GM12801 (cell line): ENCODE data around the gene IDH3G.

ENCODE experiments used
- TF ChIP-seq, protein P1 (sequence below): IDR thresholded peaks from one replicate; pipeline ENCODE4 v1.5.1; 2011; ENCODE audit warnings: control low read depth; ENCODE audit not compliant: insufficient read length; ENCODE audit errors: extremely low read depth

The IDH3G gene

DNA sequence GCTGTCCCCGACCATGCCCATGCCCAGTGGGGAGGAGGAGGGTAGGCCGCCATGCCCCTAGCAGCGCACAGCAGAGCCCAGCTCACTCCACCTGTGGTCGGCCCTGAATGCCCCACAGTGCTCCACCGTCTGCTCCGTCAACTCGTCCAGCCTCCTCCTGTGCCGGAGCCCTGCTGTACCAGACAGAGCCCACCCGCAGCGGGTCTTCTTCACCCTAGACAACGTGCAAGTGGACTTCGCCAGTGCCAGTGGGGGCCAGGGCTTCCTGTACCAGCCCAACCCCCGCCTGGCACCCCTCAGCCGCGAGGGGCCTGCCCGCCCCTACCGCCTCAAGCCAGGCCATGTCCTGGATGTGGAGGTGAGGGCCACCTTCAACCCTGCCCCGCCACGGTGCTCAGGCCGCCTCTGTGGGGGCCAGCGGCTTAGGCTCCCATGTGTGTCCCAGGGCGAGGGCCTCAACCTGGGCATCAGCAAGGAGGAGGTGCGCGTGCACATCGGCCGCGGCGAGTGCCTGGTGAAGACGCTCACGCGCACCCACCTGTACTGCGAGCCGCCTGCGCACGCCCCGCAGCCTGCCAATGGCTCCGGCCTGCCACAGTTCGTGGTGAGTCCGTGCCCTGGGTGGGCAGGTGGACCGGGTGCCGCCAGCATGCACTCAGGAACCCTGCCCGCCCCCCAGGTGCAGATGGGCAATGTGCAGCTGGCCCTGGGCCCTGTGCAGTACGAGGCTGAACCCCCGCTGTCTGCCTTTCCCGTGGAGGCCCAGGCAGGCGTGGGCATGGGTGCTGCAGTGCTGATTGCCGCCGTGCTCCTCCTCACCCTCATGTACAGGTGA, 20.2 kb downstream of the IDH3G start:
- TF ChIP-seq, protein P1, sequence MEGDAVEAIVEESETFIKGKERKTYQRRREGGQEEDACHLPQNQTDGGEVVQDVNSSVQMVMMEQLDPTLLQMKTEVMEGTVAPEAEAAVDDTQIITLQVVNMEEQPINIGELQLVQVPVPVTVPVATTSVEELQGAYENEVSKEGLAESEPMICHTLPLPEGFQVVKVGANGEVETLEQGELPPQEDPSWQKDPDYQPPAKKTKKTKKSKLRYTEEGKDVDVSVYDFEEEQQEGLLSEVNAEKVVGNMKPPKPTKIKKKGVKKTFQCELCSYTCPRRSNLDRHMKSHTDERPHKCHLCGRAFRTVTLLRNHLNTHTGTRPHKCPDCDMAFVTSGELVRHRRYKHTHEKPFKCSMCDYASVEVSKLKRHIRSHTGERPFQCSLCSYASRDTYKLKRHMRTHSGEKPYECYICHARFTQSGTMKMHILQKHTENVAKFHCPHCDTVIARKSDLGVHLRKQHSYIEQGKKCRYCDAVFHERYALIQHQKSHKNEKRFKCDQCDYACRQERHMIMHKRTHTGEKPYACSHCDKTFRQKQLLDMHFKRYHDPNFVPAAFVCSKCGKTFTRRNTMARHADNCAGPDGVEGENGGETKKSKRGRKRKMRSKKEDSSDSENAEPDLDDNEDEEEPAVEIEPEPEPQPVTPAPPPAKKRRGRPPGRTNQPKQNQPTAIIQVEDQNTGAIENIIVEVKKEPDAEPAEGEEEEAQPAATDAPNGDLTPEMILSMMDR: no peak

DNA sequence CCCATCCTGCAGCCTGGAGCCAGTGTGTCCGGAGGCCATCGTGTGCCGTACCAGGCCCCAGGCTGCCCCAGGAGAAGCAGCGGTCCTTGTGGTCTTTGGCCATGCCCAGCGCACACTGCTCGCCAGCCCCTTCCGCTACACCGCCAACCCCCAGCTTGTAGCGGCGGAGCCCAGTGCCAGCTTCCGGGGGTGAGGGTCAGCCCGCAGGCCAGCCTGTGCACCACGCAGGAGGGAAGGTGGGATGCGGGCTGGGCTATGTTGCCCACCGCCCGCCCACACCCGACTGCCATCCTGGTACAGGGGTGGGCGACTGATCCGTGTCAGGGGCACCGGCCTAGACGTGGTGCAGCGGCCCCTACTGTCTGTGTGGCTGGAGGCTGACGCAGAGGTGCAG, 21.0 kb downstream of the IDH3G start:
- TF ChIP-seq, protein P1: no peak

DNA sequence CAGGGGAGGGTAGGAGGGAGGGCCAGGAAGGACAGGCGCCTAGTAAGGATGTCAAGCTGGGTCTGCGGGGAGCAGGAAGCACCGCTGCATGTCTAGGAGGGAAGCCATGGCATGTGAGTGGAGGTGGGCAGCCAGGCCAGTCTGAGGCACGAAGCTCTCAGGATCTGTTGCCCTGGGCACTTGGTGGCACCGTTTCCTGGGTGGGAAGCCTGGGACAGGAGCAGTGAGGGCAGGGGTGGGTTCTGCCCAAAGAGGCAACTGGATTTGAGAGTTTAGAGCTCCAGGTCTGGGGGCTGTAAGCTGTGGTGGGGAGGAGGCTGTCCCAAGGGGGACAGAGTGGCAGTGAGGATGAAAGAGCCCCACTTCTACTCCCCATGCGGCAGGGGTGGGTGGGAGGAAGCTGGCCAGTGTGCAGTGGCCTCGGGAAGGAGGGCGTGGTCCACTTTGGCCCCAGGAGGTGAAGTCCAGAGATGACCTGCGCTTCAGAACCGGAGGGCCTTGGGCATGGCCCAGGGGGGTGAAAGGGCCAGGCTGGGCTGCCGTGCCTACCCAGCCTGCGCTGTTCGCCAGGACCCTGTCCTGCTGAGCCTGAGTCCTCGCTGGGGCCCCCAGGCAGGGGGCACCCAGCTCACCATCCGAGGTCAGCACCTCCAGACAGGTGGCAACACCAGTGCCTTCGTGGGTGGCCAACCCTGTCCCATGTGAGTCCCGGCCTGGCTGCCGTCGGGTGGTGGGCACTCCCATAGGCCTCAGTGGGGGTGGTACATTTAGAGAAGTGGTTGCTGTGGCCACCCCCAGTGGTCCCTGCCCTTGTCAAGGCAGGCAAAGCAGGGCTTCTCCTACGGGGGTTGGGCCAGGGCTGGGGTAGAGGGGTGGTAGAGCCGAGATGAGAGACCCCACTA, 21.6 kb downstream of the IDH3G start:
- TF ChIP-seq, protein P1: no peak

DNA sequence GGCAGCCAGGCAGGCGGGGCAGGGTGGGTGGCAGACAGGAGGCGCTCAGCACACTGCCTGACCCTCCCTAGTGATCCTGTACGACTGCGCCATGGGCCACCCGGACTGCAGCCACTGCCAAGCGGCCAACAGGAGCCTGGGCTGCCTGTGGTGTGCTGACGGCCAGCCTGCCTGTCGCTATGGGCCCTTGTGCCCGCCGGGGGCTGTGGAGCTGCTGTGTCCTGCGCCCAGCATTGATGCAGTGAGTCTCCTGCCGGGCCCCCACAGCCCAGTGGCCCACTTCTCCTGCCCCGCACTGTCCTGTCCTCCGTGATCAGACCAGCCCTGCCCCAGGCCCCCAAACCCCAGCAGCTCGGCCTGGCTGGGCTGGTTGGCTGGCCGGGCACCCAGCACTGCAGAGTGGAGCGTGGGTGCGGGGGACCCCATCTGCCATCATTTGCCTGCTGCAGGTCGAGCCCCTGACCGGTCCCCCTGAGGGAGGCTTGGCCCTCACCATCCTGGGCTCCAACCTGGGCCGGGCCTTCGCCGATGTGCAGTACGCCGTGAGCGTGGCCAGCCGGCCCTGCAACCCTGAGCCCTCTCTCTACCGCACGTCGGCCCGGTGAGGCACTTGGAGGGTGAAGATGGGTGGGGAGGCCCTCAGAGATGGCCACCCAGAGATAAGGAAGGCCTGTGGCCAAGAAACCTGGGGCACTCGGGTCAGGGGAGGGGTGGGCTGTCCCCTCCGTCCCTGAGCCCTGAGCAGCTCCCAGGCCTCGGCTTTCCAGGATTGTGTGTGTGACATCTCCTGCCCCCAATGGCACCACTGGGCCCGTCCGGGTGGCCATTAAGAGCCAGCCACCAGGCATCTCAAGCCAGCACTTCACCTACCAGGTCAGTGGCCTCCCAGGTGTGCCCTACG, 22.5 kb downstream of the IDH3G start:
- TF ChIP-seq, protein P1: no peak

DNA sequence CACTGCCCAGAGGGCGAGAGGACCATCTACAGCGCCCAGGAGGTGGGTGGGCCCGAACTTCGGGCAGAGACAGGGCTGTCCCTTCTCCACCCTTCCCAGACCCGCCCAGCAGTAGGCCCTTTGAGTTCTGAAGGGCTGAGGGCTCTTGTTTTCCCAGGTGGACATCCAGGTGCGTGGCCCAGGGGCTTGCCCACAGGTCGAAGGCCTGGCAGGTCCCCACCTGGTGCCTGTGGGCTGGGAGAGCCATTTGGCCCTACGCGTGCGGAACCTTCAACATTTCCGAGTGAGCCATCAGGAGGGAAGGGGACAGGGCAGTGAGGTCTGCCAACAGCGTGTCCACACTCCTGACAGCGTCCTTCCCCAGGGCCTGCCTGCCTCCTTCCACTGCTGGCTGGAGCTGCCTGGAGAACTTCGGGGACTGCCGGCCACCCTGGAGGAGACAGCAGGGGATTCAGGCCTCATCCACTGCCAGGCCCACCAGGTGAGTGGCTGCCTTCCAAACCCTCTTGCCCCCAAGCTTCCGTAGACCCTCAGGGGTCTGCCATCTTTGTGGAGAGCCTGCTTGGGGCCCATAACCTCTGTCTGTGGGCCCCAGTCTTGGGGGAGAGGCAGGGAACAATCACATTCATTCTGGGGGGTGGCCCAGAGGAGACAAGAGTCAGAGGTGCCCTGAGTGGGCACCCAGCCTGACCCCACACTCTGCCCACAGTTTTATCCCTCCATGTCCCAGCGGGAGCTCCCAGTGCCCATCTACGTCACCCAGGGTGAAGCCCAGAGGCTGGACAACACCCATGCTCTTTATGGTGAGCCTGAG, 23.4 kb downstream of the IDH3G start:
- TF ChIP-seq, protein P1: no peak

DNA sequence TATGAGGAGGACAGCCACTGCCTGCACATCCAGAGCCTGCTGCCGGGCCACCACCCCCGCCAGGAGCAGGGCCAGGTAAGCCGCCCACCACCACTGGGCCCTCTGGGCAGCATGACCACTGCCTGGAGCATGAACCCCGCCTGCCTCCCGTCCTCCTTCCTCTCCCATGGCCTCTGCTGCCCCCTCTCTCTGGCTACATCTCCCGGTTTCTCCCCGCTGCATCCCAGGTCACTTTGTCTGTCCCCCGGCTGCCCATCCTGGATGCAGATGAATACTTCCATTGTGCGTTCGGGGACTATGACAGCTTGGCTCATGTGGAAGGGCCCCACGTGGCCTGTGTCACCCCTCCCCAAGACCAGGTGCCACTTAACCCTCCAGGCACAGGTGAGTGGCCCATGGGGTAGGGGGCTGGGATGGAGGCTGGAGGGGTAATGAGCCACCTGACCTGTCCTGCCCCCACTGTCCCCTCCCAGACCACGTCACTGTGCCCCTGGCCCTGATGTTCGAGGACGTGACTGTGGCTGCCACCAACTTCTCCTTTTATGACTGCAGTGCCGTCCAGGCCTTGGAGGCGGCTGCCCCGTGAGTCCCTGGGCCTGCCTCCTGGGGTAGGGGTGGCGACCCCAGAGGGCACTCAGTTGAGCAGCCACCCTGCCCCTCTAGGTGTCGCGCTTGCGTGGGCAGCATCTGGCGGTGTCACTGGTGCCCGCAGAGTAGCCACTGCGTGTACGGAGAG, 24.1 kb downstream of the IDH3G start:
- TF ChIP-seq, protein P1: no peak
